Mesenchymal stem cell (in vitro differentiated cells and primary cell): ENCODE results near the gene SAMD4A.

Experiments used
- DNase-seq: peaks from one replicate; pipeline ENCODE4 v3.0.0-alpha.2; 2013
- H2AFZ ChIP-seq: one replicate; pipeline ENCODE4 v1.6.1; 2013; ENCODE audit warnings: low read depth, mild to moderate bottlenecking, control low read depth, inconsistent platforms, low read length, moderate library complexity
- H2AK5ac ChIP-seq: 2 replicates; pipeline ENCODE4 v1.6.1; 2013; ENCODE audit warnings: low read length, moderate library complexity, mild to moderate bottlenecking, inconsistent platforms; ENCODE audit not compliant: severe bottlenecking
- H2BK120ac ChIP-seq: one replicate; pipeline ENCODE4 v1.6.1; 2013; ENCODE audit warnings: low read depth, mild to moderate bottlenecking, inconsistent platforms, low read length, moderate library complexity
- H2BK12ac ChIP-seq, 2 experiments: one replicate each; pipeline ENCODE4 v1.6.1; 2013; ENCODE audit warnings: inconsistent platforms in 2 of 2, low read length in 2 of 2, mild to moderate bottlenecking in 2 of 2, moderate library complexity in 2 of 2, control low read depth in 1 of 2
- H2BK15ac ChIP-seq: one replicate; pipeline ENCODE4 v1.6.1; 2013; ENCODE audit warnings: mild to moderate bottlenecking, low read depth, inconsistent platforms; ENCODE audit not compliant: poor library complexity, severe bottlenecking
- H2BK5ac ChIP-seq: 2 replicates; pipeline ENCODE4 v1.6.1; 2013; ENCODE audit warnings: low read depth, mild to moderate bottlenecking, low read length, control low read depth, inconsistent platforms; ENCODE audit not compliant: poor library complexity, severe bottlenecking
- H3K14ac ChIP-seq, 2 experiments: one replicate each; pipeline ENCODE4 v1.6.1; 2013; ENCODE audit warnings: inconsistent platforms in 2 of 2, low read length in 2 of 2, control low read depth in 1 of 2, mild to moderate bottlenecking in 1 of 2, moderate library complexity in 1 of 2
- H3K18ac ChIP-seq, 2 experiments: one replicate each; pipeline ENCODE4 v1.6.1; 2013; ENCODE audit warnings: inconsistent platforms in 2 of 2, low read length in 2 of 2, control low read depth in 1 of 2, low read depth in 1 of 2, mild to moderate bottlenecking in 1 of 2
- H3K23ac ChIP-seq, 2 experiments: one replicate each; pipeline ENCODE4 v1.6.1; 2013; ENCODE audit warnings: inconsistent platforms in 2 of 2, low read length in 2 of 2, mild to moderate bottlenecking in 2 of 2, moderate library complexity in 2 of 2, control low read depth in 1 of 2
- H3K27ac ChIP-seq: 2 replicates; pipeline ENCODE4 v1.5.1; 2013; ENCODE audit warnings: mild to moderate bottlenecking, moderate library complexity, low read length, control low read depth, inconsistent platforms; ENCODE audit not compliant: poor library complexity, severe bottlenecking
- H3K27me3 ChIP-seq, 2 experiments: 2 replicates each; pipeline versions ENCODE4 v1.6.1 to v1.7.0; 2013; ENCODE audit warnings: low read length in 2 of 2, mild to moderate bottlenecking in 2 of 2, moderate library complexity in 2 of 2, control low read depth in 1 of 2, inconsistent platforms in 1 of 2; ENCODE audit not compliant: control insufficient read depth in 1 of 2, insufficient read depth in 1 of 2
- H3K36me3 ChIP-seq, 2 experiments: 2 replicates each; pipeline versions ENCODE4 v1.6.1 to v1.7.0; 2013; ENCODE audit warnings: low read length in 2 of 2, control low read depth in 1 of 2, inconsistent platforms in 1 of 2, low read depth in 1 of 2, mild to moderate bottlenecking in 1 of 2; ENCODE audit not compliant: insufficient read depth in 2 of 2, control insufficient read depth in 1 of 2
- H3K4ac ChIP-seq, 2 experiments: one replicate each; pipeline ENCODE4 v1.6.1; 2013; ENCODE audit warnings: inconsistent platforms in 2 of 2, low read length in 2 of 2, mild to moderate bottlenecking in 2 of 2, moderate library complexity in 2 of 2, control low read depth in 1 of 2, low read depth in 1 of 2
- H3K4me1 ChIP-seq: 2 replicates; pipeline ENCODE4 v1.6.1; 2013; ENCODE audit warnings: low read depth, low read length, control low read depth; ENCODE audit not compliant: control insufficient read depth, insufficient read depth
- H3K4me2 ChIP-seq: 2 replicates; pipeline ENCODE4 v1.6.1; 2013; ENCODE audit warnings: low read length, mild to moderate bottlenecking, inconsistent platforms; ENCODE audit not compliant: poor library complexity, severe bottlenecking
- H3K4me3 ChIP-seq, 2 experiments: 2 replicates each; pipeline versions ENCODE4 v1.5.1 to v1.7.0; 2013; ENCODE audit warnings: low read length in 2 of 2, mild to moderate bottlenecking in 2 of 2, control low read depth in 1 of 2, low read depth in 1 of 2; ENCODE audit not compliant: insufficient read depth in 1 of 2
- H3K79me1 ChIP-seq: replicated peaks from 2 replicates; pipeline ENCODE4 v1.6.1; 2013; ENCODE audit warnings: mild to moderate bottlenecking, control low read depth, low read length, inconsistent platforms; ENCODE audit not compliant: poor library complexity, severe bottlenecking
- H3K9ac ChIP-seq: 2 replicates; pipeline ENCODE4 v1.7.0; 2013; ENCODE audit warnings: mild to moderate bottlenecking, low read length, moderate library complexity
- H3K9me3 ChIP-seq: 2 replicates; pipeline ENCODE4 v1.7.0; 2013; ENCODE audit warnings: mild to moderate bottlenecking, low read length; ENCODE audit not compliant: control insufficient read depth
- H4K8ac ChIP-seq: one replicate; pipeline ENCODE4 v1.6.1; 2013; ENCODE audit warnings: inconsistent platforms, mild to moderate bottlenecking, low read length, moderate library complexity
- H4K91ac ChIP-seq: one replicate; pipeline ENCODE4 v1.6.1; 2013; ENCODE audit warnings: mild to moderate bottlenecking, low read length, inconsistent platforms
- WGBS: methylation state at CpG from one replicate; pipeline ENCODE4 v1.1.7; 2013; ENCODE audit warnings: mixed read lengths; 5-methylcytosine and 5-hydroxymethylcytosine counted together

Gene SAMD4A

DNA sequence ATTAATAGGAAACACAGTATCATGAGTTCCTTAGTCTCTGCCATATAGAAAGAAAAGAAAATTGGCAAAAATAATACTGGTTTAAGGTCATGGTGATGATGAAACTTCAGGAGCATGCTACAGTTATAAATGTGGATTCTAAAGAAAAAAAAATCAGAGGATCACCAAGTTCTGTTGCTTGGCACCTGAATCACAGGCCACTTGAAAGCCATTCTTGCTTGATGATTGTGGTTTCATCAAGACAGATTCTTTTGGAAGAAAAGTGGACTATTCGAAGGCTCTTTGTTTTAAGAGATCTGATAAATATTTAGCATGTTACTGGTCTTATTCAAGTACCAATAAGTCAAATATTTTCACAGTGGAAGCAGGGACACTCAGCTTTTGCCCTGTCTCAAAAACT is 148.9 kb downstream of the SAMD4A start:
- H3K79me1 ChIP-seq: peaks cover 27% of the 10 kb centered on the region
- H2BK5ac ChIP-seq: no peak overlapping the region
- H3K4ac ChIP-seq: no peak overlapping the region
- H4K91ac ChIP-seq: no peak overlapping the region
- peaks cover 0 to 2% of the 10 kb centered on the region in 2 experiments for H3K36me3 ChIP-seq
- H2AK5ac ChIP-seq: no peak overlapping the region
- no peak overlapping the region for H3K14ac ChIP-seq
- H2BK12ac ChIP-seq: no peak overlapping the region
- WGBS: no CpG with 5 or more reads among the region's 1 CpG
- no peak overlapping the region for H3K18ac ChIP-seq
- no peak overlapping the region for H3K4me3 ChIP-seq
- DNase-seq: no peak
- H2AFZ ChIP-seq: no peak overlapping the region
- H4K8ac ChIP-seq: no peak overlapping the region
- H3K9me3 ChIP-seq: no peaks in the 10 kb centered on the region
- H3K23ac ChIP-seq: no peak overlapping the region
- H3K9ac ChIP-seq: peak overlapping the region; percentile 77
- H2BK15ac ChIP-seq: no peak overlapping the region
- no peak overlapping the region for H2BK120ac ChIP-seq
- H3K4me1 ChIP-seq: no peaks in the 10 kb centered on the region
- no peaks in the 10 kb centered on the region for H3K27me3 ChIP-seq
- no peak overlapping the region for H3K27ac ChIP-seq
- H3K4me2 ChIP-seq: no peak overlapping the region

DNA sequence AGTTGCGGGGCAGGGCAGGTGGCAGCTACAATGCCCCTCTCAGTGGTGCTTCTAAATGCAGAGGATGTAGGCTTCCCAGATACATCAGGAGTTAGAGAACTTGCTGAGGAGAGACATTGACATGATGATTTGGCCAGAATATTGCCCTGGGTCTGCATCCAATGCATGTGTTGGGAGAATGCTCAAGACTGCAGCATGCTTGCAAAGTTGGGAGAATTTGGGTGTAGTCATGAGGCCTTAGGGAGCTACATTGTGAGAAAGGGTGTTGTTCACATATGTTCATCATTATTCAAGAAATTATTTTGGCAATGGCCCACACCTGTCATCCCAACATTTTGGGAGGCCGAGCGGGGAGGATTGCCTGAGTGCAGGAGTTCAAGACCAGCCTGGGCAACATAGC is 149.9 kb downstream of the SAMD4A start:
- Histone ChIP-seq H3K14ac (no peak overlapping the region), H2AFZ (no peak overlapping the region), H2BK15ac (peak overlapping the region; percentile 61), H3K4me1 (no peaks in the 10 kb centered on the region), H3K4me3 (no peak overlapping the region), H4K8ac (no peak overlapping the region), H3K4ac (no peak overlapping the region), H2BK120ac (peak overlapping the region; percentile 36), H3K27me3 (no peaks in the 10 kb centered on the region), H2AK5ac (no peak overlapping the region), H3K9me3 (no peaks in the 10 kb centered on the region), H3K4me2 (no peak overlapping the region), H3K79me1 (peaks cover 24% of the 10 kb centered on the region), H3K9ac (no peak overlapping the region), H2BK5ac (no peak overlapping the region), H3K18ac (peak overlapping the region; percentile 37 to 81), H4K91ac (no peak overlapping the region), H3K23ac (no peak overlapping the region), H2BK12ac (peak overlapping the region; percentile 29 to 35), H3K27ac (no peak overlapping the region), H3K36me3 (peaks cover 0 to 2% of the 10 kb centered on the region in 2 experiments)
- DNase-seq: no peak
- 98% methylated on average over 3 of the region's 3 CpGs for WGBS

- Histone ChIP-seq H4K8ac (no peak overlapping the region), H3K4me2 (no peak overlapping the region), H2BK12ac (no peak overlapping the region), H3K9ac (no peak overlapping the region), H3K18ac (peak overlapping the region in 1 of 2 experiments; percentile 88), H3K9me3 (no peaks in the 10 kb centered on the region), H3K27me3 (no peaks in the 10 kb centered on the region), H2BK15ac (no peak overlapping the region), H2AFZ (no peak overlapping the region), H3K14ac (no peak overlapping the region), H3K4me3 (no peak overlapping the region), H3K4me1 (no peaks in the 10 kb centered on the region), H3K4ac (no peak overlapping the region), H3K23ac (no peak overlapping the region), H2AK5ac (no peak overlapping the region), H4K91ac (no peak overlapping the region), H3K27ac (no peak overlapping the region), H3K79me1 (peaks cover 21% of the 10 kb centered on the region), H3K36me3 (peaks cover 0 to 2% of the 10 kb centered on the region in 2 experiments), H2BK120ac (no peak overlapping the region), H2BK5ac (no peak overlapping the region)
- peak; percentile 95 for DNase-seq
- WGBS: 2% methylated on average over 3 of the region's 3 CpGs
These were observed 151.1 kb downstream of the SAMD4A start for GRCh38 chr14:54718046-54718445.

- Histone ChIP-seq H3K27me3 (no peaks in the 10 kb centered on the region), H2AK5ac (no peak overlapping the region), H2BK15ac (no peak overlapping the region), H3K9ac (no peak overlapping the region), H3K4me3 (no peak overlapping the region), H2BK5ac (no peak overlapping the region), H3K36me3 (peaks cover 0 to 2% of the 10 kb centered on the region in 2 experiments), H3K18ac (peak overlapping the region; percentile 3 to 37), H3K4ac (peak overlapping the region in 1 of 2 experiments; percentile 59), H3K9me3 (no peaks in the 10 kb centered on the region), H2AFZ (no peak overlapping the region), H4K8ac (no peak overlapping the region), H3K14ac (no peak overlapping the region), H3K79me1 (peaks cover 24% of the 10 kb centered on the region), H3K27ac (no peak overlapping the region), H2BK12ac (peak overlapping the region in 1 of 2 experiments; percentile 60), H3K4me1 (no peaks in the 10 kb centered on the region), H4K91ac (no peak overlapping the region), H3K23ac (no peak overlapping the region), H3K4me2 (no peak overlapping the region), H2BK120ac (no peak overlapping the region)
- DNase-seq: no peak
- WGBS: 97% methylated on average over 3 of the region's 4 CpGs
These were observed 152.5 kb downstream of the SAMD4A start for GRCh38 chr14:54719406-54719805.
